HG02870 (cell line): ENCODE results near the gene SMIM41.

ENCODE experiments used
- ATAC-seq: cut with Tn5 transposase; IDR thresholded peaks from one replicate; pipeline ENCODE4 v1.9.1; 2021; ENCODE audit warnings: mild to moderate bottlenecking, moderate library complexity; ENCODE audit not compliant: unreplicated experiment

SMIM41 gene

GRCh38 chr12:52145228-52146088 lies 66.0 kb downstream of the SMIM41 start:
- ATAC-seq = no peak

GRCh38 chr12:52146089-52146821 lies 66.8 kb downstream of the SMIM41 start:
- no peak for ATAC-seq

GRCh38 chr12:52146822-52147366 lies 67.4 kb downstream of the SMIM41 start:
- ATAC-seq = no peak

GRCh38 chr12:52147367-52147963 lies 68.0 kb downstream of the SMIM41 start:
- ATAC-seq = no peak

GRCh38 chr12:52147964-52148463 lies 68.5 kb downstream of the SMIM41 start:
- ATAC-seq = no peak

GRCh38 chr12:52148464-52149181 lies 69.1 kb downstream of the SMIM41 start:
- ATAC-seq = no peak

GRCh38 chr12:52149182-52149641 lies 69.7 kb downstream of the SMIM41 start:
- ATAC-seq = no peak

GRCh38 chr12:52149651-52150241 lies 70.2 kb downstream of the SMIM41 start:
- no peak for ATAC-seq

- ATAC-seq = no peak
Observed at GRCh38 chr12:52151153-52151836, 71.8 kb downstream of the SMIM41 start.

GRCh38 chr12:52151837-52152783 lies 72.6 kb downstream of the SMIM41 start:
- no peak for ATAC-seq

GRCh38 chr12:52152905-52153317 lies 73.4 kb downstream of the SMIM41 start:
- no peak for ATAC-seq

GRCh38 chr12:52155048-52155868 lies 75.8 kb downstream of the SMIM41 start:
- ATAC-seq = no peak

GRCh38 chr12:52156311-52156710 lies 76.8 kb downstream of the SMIM41 start:
- ATAC-seq = no peak

GRCh38 chr12:52156757-52157565 lies 77.5 kb downstream of the SMIM41 start:
- no peak for ATAC-seq

- no peak for ATAC-seq
Observed at GRCh38 chr12:52157566-52158150, 78.2 kb downstream of the SMIM41 start.
